Stimulated activated naive B cell treated with anti-CD40 and anti-IgM and Interleukin-4, amounts not matched to agents 10 μg/mL and 1 μg/mL and 100 μg/mL, for 72 hours (primary cell): ENCODE data around the gene TNIK.

ENCODE experiments used
- ATAC-seq, 2 donors: fragments of 150-1000 bp; cut with Tn5 transposase; replicated peaks; 2 replicates each; pipeline ENCODE4 v1.10.0; 2021; ENCODE audit warnings: moderate library complexity in 1 of 2
- DNase-seq: peaks from one replicate; pipeline ENCODE4 v3.0.0; 2021
- H3K27ac Mint-ChIP-seq: one replicate; pipeline ENCODE4 v1.8.0; 2022; ENCODE audit warnings: mild to moderate bottlenecking, mixed read lengths
- H3K27me3 Mint-ChIP-seq, 2 donors: one replicate each; pipeline ENCODE4 v1.8.0; 2022; ENCODE audit warnings: mixed read lengths in 2 of 2
- H3K36me3 Mint-ChIP-seq, 2 donors: one replicate each; pipeline ENCODE4 v1.8.0; 2022; ENCODE audit warnings: mixed read lengths in 2 of 2, mild to moderate bottlenecking in 1 of 2
- H3K4me1 Mint-ChIP-seq, 2 donors: one replicate each; pipeline ENCODE4 v1.8.0; 2022; ENCODE audit warnings: mixed read lengths in 2 of 2, mild to moderate bottlenecking in 1 of 2
- H3K4me3 Mint-ChIP-seq, 2 donors: one replicate each; pipeline ENCODE4 v1.8.0; 2022; ENCODE audit warnings: mild to moderate bottlenecking in 2 of 2, mixed read lengths in 2 of 2, moderate library complexity in 1 of 2
- H3K9me3 Mint-ChIP-seq, 2 donors: one replicate each; pipeline ENCODE4 v1.8.0; 2022; ENCODE audit warnings: mixed read lengths in 2 of 2, mild to moderate bottlenecking in 1 of 2

Gene TNIK

GRCh38 chr3:171026597-171027293 lies 433.5 kb downstream of the TNIK start, which contains the start of gene SLC2A2:
TSS of gene SLC2A2 (minus strand) at chr3:171026720. CDS start at chr3:171026670, 50 bp downstream.
- no peak for DNase-seq
- Mint-ChIP-seq H3K27me3 (peaks cover 11 to 13% of the 10 kb centered on the region in 2 donors), H3K4me1 (no peaks in the 10 kb centered on the region), H3K9me3 (no peaks in the 10 kb centered on the region), H3K36me3 (no peaks in the 10 kb centered on the region), H3K4me3 (no peak within 1 kb of the TSS), H3K27ac (no peak within 1 kb of the TSS)
- no peak for ATAC-seq

GRCh38 chr3:171023566-171023965 lies 436.6 kb downstream of the TNIK start:
- H3K36me3 Mint-ChIP-seq, result no peaks in the 10 kb centered on the region
- DNase-seq, result no peak
- peaks cover 11 to 13% of the 10 kb centered on the region in 2 donors for H3K27me3 Mint-ChIP-seq
- ATAC-seq, result no peak
- no peak overlapping the region for H3K4me3 Mint-ChIP-seq
- no peak overlapping the region for H3K27ac Mint-ChIP-seq
- H3K4me1 Mint-ChIP-seq, result no peaks in the 10 kb centered on the region
- H3K9me3 Mint-ChIP-seq, result no peaks in the 10 kb centered on the region

DNA sequence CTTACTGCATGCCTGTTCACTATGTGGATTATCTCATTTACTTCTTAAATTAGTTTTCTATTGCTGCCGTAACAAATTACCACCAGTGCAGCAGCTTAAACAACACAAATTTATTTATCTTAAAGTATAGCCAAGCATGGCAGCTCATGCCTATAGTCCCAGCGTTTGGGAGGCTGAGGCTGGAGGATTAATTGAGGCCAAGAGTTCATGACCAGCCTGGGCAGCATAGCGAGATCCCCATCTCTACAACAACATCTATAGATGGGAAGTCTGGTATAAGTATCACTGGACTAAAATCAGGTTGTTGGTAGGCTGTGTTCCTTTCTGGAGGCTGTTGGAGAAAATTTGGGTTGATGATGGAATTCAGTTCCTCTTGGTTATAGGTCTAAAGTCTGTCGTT lies 438.8 kb downstream of the TNIK start:
- no peak for DNase-seq
- Mint-ChIP-seq H3K4me3 (no peak overlapping the region), H3K4me1 (no peaks in the 10 kb centered on the region), H3K36me3 (no peaks in the 10 kb centered on the region), H3K9me3 (no peaks in the 10 kb centered on the region), H3K27ac (no peak overlapping the region), H3K27me3 (peaks cover 6 to 9% of the 10 kb centered on the region in 2 donors)
- ATAC-seq, result no peak

GRCh38 chr3:171018156-171018935 lies 441.9 kb downstream of the TNIK start:
- Mint-ChIP-seq H3K27me3 (peaks cover 0 to 9% of the 10 kb centered on the region in 2 donors), H3K9me3 (no peaks in the 10 kb centered on the region), H3K36me3 (no peaks in the 10 kb centered on the region), H3K27ac (no peak overlapping the region), H3K4me3 (no peak overlapping the region), H3K4me1 (no peaks in the 10 kb centered on the region)
- ATAC-seq (no peak), DNase-seq (no peak)

DNA sequence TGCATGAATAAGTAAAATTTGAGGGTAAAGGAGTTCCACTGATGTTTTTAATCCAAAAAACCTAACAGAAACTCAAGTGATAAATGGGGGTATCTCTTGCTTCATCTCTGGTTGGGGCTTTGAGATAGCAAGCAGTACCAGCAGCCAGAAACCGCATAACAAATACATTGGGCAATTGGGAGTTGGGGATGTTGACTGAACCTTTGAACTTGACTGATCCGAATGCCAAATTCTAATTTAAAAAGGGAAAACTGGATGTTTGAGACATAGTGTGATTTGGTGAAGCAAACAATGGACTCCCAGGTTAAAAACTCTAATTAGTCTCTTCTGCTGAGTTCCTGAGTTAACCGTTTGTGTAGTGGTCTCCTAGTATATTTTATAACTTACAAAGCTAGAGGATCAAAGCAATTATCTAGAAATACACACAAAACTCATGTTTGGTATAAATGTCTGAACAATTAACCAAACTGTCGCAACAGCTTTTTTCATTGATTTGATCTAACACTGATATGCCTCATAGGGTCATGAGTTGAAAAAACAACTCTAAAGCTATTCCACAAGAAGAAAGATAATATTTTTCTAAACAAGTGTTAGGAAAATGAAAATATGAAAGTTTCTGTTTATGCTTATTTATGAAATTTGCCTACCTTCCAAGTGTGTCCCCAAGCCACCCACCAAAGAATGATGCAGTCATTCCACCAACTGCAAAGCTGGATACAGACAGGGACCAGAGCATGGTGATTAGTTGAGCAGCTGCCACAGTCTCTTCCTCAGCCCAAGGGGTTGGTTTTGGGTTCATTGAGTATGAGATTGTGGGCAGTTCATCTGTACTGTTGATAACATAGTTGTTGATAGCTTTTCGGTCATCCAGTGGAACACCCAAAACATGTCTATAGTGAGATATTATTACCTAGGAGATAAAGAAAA lies 446.1 kb downstream of the TNIK start:
- H3K27ac Mint-ChIP-seq, result no peak overlapping the region
- no peak overlapping the region for H3K4me3 Mint-ChIP-seq
- ATAC-seq, result no peak
- DNase-seq, result no peak
- H3K36me3 Mint-ChIP-seq, result no peaks in the 10 kb centered on the region
- H3K9me3 Mint-ChIP-seq, result no peaks in the 10 kb centered on the region
- H3K27me3 Mint-ChIP-seq, result peaks cover 0 to 13% of the 10 kb centered on the region in 2 donors
- no peaks in the 10 kb centered on the region for H3K4me1 Mint-ChIP-seq

- no peak overlapping the region for H3K27ac Mint-ChIP-seq
- no peak overlapping the region for H3K4me3 Mint-ChIP-seq
- no peak for ATAC-seq
- H3K4me1 Mint-ChIP-seq, result no peaks in the 10 kb centered on the region
- H3K36me3 Mint-ChIP-seq, result no peaks in the 10 kb centered on the region
- peaks cover 0 to 9% of the 10 kb centered on the region in 2 donors for H3K27me3 Mint-ChIP-seq
- DNase-seq, result no peak
- no peaks in the 10 kb centered on the region for H3K9me3 Mint-ChIP-seq
These were observed 448.3 kb downstream of the TNIK start for GRCh38 chr3:171011873-171012336.
